ENCODE results near the gene RPUSD4. TPM values are rescaled to one million over a fixed set of nuclear protein-coding genes. Genes with fewer than 3 reads are reported as not detected.

Gene RPUSD4
- total RNA-seq, 1 donor from 2014 or later: 46.7 TPM

DNA sequence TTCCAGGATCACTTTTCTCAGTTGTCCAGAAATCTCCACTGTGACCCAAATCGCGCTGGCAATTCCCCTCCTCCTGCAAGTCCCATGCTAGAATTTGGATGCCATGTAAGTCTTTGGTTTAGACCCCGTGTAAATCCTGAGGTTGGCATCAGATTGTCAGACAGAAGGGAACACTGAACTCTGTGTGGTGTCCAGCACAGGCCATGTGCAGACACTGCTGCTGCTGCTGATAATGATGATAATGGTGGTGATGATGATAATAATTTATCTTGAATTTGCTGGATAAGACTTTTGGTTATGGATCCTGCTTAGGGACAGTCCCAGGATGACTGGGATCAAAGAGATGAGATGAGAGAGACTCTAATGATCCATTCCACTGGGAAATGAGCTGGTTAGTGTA, 45.0 kb downstream of the RPUSD4 start:
- peaks cover 6% of the 10 kb centered on the region for H3K9me3 Mint-ChIP-seq
- no peak for DNase-seq (ENCODE audit: low spot score)
- H3K4me1 Mint-ChIP-seq: peaks cover 53% of the 10 kb centered on the region
- H3K9me3 ChIP-seq (ENCODE audit: low read depth): no peaks in the 10 kb centered on the region
- TF ChIP-seq EZH2phosphoT487 (IDR thresholded peaks at IDR 0.05) (no peak), EZH2 (IDR thresholded peaks at IDR 0.05) (no peak)
- TF ChIP-seq, protein P1, sequence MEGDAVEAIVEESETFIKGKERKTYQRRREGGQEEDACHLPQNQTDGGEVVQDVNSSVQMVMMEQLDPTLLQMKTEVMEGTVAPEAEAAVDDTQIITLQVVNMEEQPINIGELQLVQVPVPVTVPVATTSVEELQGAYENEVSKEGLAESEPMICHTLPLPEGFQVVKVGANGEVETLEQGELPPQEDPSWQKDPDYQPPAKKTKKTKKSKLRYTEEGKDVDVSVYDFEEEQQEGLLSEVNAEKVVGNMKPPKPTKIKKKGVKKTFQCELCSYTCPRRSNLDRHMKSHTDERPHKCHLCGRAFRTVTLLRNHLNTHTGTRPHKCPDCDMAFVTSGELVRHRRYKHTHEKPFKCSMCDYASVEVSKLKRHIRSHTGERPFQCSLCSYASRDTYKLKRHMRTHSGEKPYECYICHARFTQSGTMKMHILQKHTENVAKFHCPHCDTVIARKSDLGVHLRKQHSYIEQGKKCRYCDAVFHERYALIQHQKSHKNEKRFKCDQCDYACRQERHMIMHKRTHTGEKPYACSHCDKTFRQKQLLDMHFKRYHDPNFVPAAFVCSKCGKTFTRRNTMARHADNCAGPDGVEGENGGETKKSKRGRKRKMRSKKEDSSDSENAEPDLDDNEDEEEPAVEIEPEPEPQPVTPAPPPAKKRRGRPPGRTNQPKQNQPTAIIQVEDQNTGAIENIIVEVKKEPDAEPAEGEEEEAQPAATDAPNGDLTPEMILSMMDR (IDR thresholded peaks at IDR 0.05): no peak
- H3K4me2 ChIP-seq: no peak overlapping the region
- no peak overlapping the region for H2AFZ ChIP-seq (replicated peaks)
- H3K4me3 ChIP-seq: no peak overlapping the region
- H3K27ac ChIP-seq: no peak overlapping the region
- H3F3A ChIP-seq (ENCODE audit: low read depth): peaks cover 29% of the 10 kb centered on the region
- H3K27me3 ChIP-seq: no peaks in the 10 kb centered on the region
- H3K9ac ChIP-seq: no peak overlapping the region
- H3K4me1 ChIP-seq: peaks cover 41% of the 10 kb centered on the region
- H3K36me3 ChIP-seq: no peaks in the 10 kb centered on the region
- no peaks in the 10 kb centered on the region for H4K20me1 ChIP-seq (ENCODE audit: low read depth)
- no peaks in the 10 kb centered on the region for H3K79me2 ChIP-seq (ENCODE audit: low read depth)
- no peaks in the 10 kb centered on the region for H3K36me3 Mint-ChIP-seq
- peaks cover 8% of the 10 kb centered on the region for H3K27me3 Mint-ChIP-seq (ENCODE audit: insufficient read depth, low read depth)
- H3K4me3 Mint-ChIP-seq: no peak overlapping the region
- H3K27ac Mint-ChIP-seq: peak overlapping the region; percentile 8

DNA sequence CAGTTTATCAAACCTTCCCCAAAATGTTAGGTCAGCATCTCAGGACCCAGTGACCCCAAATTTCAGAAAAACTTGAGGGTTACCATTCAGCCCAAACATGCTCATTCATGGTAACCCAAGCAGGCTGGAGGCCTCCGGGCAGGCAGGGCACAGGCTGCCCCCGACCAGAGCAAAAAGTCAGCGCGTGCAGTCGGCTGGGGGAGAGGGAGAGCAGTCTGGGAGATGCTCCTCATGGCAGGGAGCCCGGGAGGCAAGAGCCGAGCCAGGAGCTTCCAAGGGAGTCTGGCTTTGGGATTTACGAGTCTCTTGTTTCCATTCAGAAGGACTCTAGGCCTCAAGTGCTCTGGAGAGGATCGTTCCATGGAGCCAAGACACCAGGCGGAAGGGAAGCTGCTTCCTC, 45.7 kb downstream of the RPUSD4 start:
- H3K36me3 Mint-ChIP-seq: no peaks in the 10 kb centered on the region
- H3K9ac ChIP-seq: no peak overlapping the region
- no peaks in the 10 kb centered on the region for H3K27me3 ChIP-seq
- no peak overlapping the region for H3K4me3 ChIP-seq
- H2AFZ ChIP-seq (replicated peaks): no peak overlapping the region
- no peak overlapping the region for H3K4me2 ChIP-seq
- peaks cover 48% of the 10 kb centered on the region for H3K4me1 ChIP-seq
- H4K20me1 ChIP-seq (ENCODE audit: low read depth): no peaks in the 10 kb centered on the region
- H3K9me3 Mint-ChIP-seq: peaks cover 6% of the 10 kb centered on the region
- no peak for TF ChIP-seq EZH2phosphoT487 (IDR thresholded peaks at IDR 0.05)
- TF ChIP-seq, protein P1 (IDR thresholded peaks at IDR 0.05): no peak
- TF ChIP-seq EZH2 (IDR thresholded peaks at IDR 0.05): no peak
- no peak overlapping the region for H3K4me3 Mint-ChIP-seq
- H3K27ac Mint-ChIP-seq: peak overlapping the region; percentile 60
- no peak overlapping the region for H3K27ac ChIP-seq
- peaks cover 53% of the 10 kb centered on the region for H3K4me1 Mint-ChIP-seq
- H3K27me3 Mint-ChIP-seq (ENCODE audit: insufficient read depth, low read depth): peaks cover 8% of the 10 kb centered on the region
- H3K9me3 ChIP-seq (ENCODE audit: low read depth): no peaks in the 10 kb centered on the region
- H3F3A ChIP-seq (ENCODE audit: low read depth): peaks cover 33% of the 10 kb centered on the region
- no peaks in the 10 kb centered on the region for H3K36me3 ChIP-seq
- H3K79me2 ChIP-seq (ENCODE audit: low read depth): no peaks in the 10 kb centered on the region
- no peak for DNase-seq (ENCODE audit: low spot score)

GRCh38 chr11:126165311-126165720, 46.1 kb downstream of the RPUSD4 start:
- Mint-ChIP-seq H3K36me3 (no peaks in the 10 kb centered on the region), H3K4me3 (peak overlapping the region; percentile 71), H3K27me3 (ENCODE audit: insufficient read depth, low read depth) (peaks cover 8% of the 10 kb centered on the region), H3K4me1 (peaks cover 53% of the 10 kb centered on the region), H3K9me3 (peaks cover 6% of the 10 kb centered on the region), H3K27ac (peak overlapping the region; percentile 81)
- Histone ChIP-seq H3K36me3 (no peaks in the 10 kb centered on the region), H3F3A (ENCODE audit: low read depth) (peaks cover 37% of the 10 kb centered on the region), H3K4me3 (no peak overlapping the region), H3K27ac (no peak overlapping the region), H3K79me2 (ENCODE audit: low read depth) (no peaks in the 10 kb centered on the region), H3K4me2 (no peak overlapping the region), H3K4me1 (peaks cover 52% of the 10 kb centered on the region), H3K9ac (no peak overlapping the region), H3K9me3 (ENCODE audit: low read depth) (no peaks in the 10 kb centered on the region), H2AFZ (replicated peaks) (no peak overlapping the region), H4K20me1 (ENCODE audit: low read depth) (no peaks in the 10 kb centered on the region), H3K27me3 (no peaks in the 10 kb centered on the region)
- TF ChIP-seq EZH2 (IDR thresholded peaks at IDR 0.05): no peak
- TF ChIP-seq, protein P1 (IDR thresholded peaks at IDR 0.05): no peak
- DNase-seq (ENCODE audit: low spot score): no peak
